Prostate gland (tissue), 2 donors: ENCODE measurements around the gene ERAL1.

Experiments used
- CTCF ChIP-seq, 4 experiments: fragments of 200-600 bp in 2 of 4; fragments of 450-650 bp in 2 of 4; sonication (generic) in 2 of 4; IDR thresholded peaks; 1 replicate in 3 of 4; 2 replicates in 1 of 4; pipeline ENCODE4 v1.5.1; 2016 to 2019; ENCODE audit warnings: antibody characterized with exemption in 4 of 4, mild to moderate bottlenecking in 2 of 4, moderate library complexity in 2 of 4
- POLR2A ChIP-seq: fragments of 450-650 bp; IDR thresholded peaks from one replicate; pipeline ENCODE4 v1.6.1; 2016; ENCODE audit warnings: antibody characterized with exemption, mild to moderate bottlenecking

DNA sequence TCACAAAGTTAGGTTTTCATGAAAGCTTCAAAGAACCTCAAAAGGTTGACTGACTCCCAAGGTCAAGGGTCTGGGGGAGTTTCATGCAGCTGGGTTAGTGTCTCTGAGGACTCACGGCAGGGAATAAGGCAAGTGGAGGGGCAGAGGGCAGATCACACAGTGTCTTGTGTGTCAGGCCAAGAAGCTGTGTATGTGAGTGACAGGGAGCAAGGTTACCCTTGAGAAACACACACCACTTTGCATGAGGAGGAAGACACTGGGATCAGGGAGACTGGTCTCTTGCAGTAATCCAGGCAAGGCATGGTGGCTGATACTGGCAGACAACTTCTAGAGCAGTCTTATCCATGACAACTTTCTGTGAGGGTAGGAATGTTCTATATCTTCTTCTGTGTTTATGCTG, 36.4 kb downstream of the ERAL1 start:
- TF ChIP-seq CTCF (IDR thresholded peaks at IDR 0.05) (no peak), POLR2A (no peak)
